PC-3 (cell line): ENCODE measurements around the gene ARHGAP24. TPM values are rescaled to one million over a fixed set of nuclear protein-coding genes. Genes with fewer than 3 reads are reported as not detected.
A peak's percentile ranks its signal among the peaks of the same experiment; 100 is the strongest.
"Not testable (repeated sequence)": the region's sequence is repeated elsewhere in the genome, so short reads cannot be mapped to it uniquely, and the experiment has no call there.

ENCODE experiments used
- ATAC-seq: fragments of 200-7000 bp; cut with Tn5 transposase; 2 replicates; pipeline ENCODE4 v1.9.1; 2020; ENCODE audit warnings: mild to moderate bottlenecking, moderate library complexity
- BruUV-seq: library from RNA; stranded (reverse); fragments of 400-500 nt; replicated peaks from 2 replicates; lab custom pipeline; 2021; lab: Mats Ljungman, UMichigan
- CTCF ChIA-PET: fragments of 300-600 bp; sonication (Branson Sonifier 250); formaldehyde crosslinking; loops from one replicate; lab custom pipeline; 2022; ENCODE audit warnings: antibody characterized with exemption; lab: Charles Lee
- POLR2A ChIA-PET: fragments of 300-600 bp; sonication (Branson Sonifier 250); formaldehyde crosslinking; loops from one replicate; lab custom pipeline; 2022; ENCODE audit warnings: antibody characterized with exemption; ENCODE audit not compliant: unreplicated experiment; lab: Charles Lee
- DNase-seq: peaks from one replicate; pipeline ENCODE4 v3.0.0-alpha.2; 2015
- H2AFZ ChIP-seq: fragments of 300-600 bp; sonication (generic); 2 replicates; pipeline ENCODE4 v1.6.0; 2016; ENCODE audit warnings: antibody characterized with exemption, low read length
- H3F3A ChIP-seq: fragments of 300-600 bp; sonication (generic); one replicate; pipeline ENCODE4 v1.6.0; 2017; ENCODE audit warnings: antibody characterized with exemption, low read length, control low read depth, mild to moderate bottlenecking; ENCODE audit not compliant: unreplicated experiment
- H3K27ac ChIP-seq: fragments of 300-600 bp; sonication (generic); 2 replicates; pipeline ENCODE4 v1.5.1; 2016; ENCODE audit warnings: mild to moderate bottlenecking, low read length
- H3K27me3 ChIP-seq: fragments of 300-600 bp; sonication (generic); 2 replicates; pipeline ENCODE4 v1.6.1; 2016; ENCODE audit warnings: low read length, mixed read lengths
- H3K36me3 ChIP-seq: fragments of 300-600 bp; sonication (generic); 2 replicates; pipeline ENCODE4 v1.6.1; 2016; ENCODE audit warnings: low read depth, mixed run types, low read length, mixed read lengths
- H3K4me1 ChIP-seq: fragments of 300-600 bp; sonication (generic); 2 replicates; pipeline ENCODE4 v1.5.1; 2016; ENCODE audit warnings: low read length; ENCODE audit not compliant: insufficient read depth
- H3K4me2 ChIP-seq: fragments of 300-600 bp; sonication (generic); 2 replicates; pipeline ENCODE4 v1.6.0; 2016; ENCODE audit warnings: low read length
- H3K4me3 ChIP-seq: fragments of 300-600 bp; sonication (generic); 2 replicates; pipeline ENCODE4 v1.5.1; 2016; ENCODE audit warnings: mild to moderate bottlenecking, low read length, mixed read lengths
- H3K79me2 ChIP-seq: fragments of 300-600 bp; sonication (generic); 2 replicates; pipeline ENCODE4 v1.6.1; 2017; ENCODE audit warnings: low read length, mixed read lengths
- H3K9ac ChIP-seq: fragments of 300-600 bp; sonication (generic); 2 replicates; pipeline ENCODE4 v1.6.0; 2016; ENCODE audit warnings: mild to moderate bottlenecking, low read length
- H3K9me2 ChIP-seq: fragments of 300-600 bp; sonication (generic); replicated peaks from 2 replicates; pipeline ENCODE4 v1.6.1; 2016; ENCODE audit warnings: mixed run types, low read length, mixed read lengths
- H3K9me3 ChIP-seq: fragments of 300-600 bp; sonication (generic); 2 replicates; pipeline ENCODE4 v1.6.1; 2016; ENCODE audit warnings: low read length, mixed read lengths
- H4K20me1 ChIP-seq: fragments of 300-600 bp; sonication (generic); 2 replicates; pipeline ENCODE4 v1.6.1; 2016; ENCODE audit warnings: low read length, mixed read lengths
- EZH2 ChIP-seq: fragments of 300-600 bp; sonication (generic); IDR thresholded peaks from one replicate; pipeline ENCODE4 v1.6.1; 2017; ENCODE audit warnings: antibody characterized with exemption, mild to moderate bottlenecking, low read length; ENCODE audit not compliant: unreplicated experiment
- EZH2phosphoT487 ChIP-seq: fragments of 300-600 bp; sonication (generic); IDR thresholded peaks from 2 replicates; pipeline ENCODE4 v1.6.1; 2018; ENCODE audit warnings: mild to moderate bottlenecking, antibody characterized with exemption, low read length, borderline replicate concordance
- intact Hi-C: fragments of 100-400 bp; cut with micrococcal nuclease; formaldehyde crosslinking; loops from 2 replicates; pipeline ENCODE4 v1.9.0; 2023
- total RNA-seq: library from RNA; depleted of rRNA; stranded (reverse); fragments of >200 nt; gene quantifications from 2 replicates; pipeline ENCODE4 v1.2.3, GENCODE V29; 2014
- TF ChIP-seq, protein P1 (sequence below): fragments of 300-600 bp; sonication (generic); conservative IDR thresholded peaks from 2 replicates; pipeline ENCODE4 v1.5.1; 2017; ENCODE audit warnings: antibody characterized with exemption, low read depth, mild to moderate bottlenecking, low read length

Gene ARHGAP24
- total RNA-seq, 1 experiment from 2014 or later, result 7.4 TPM

DNA sequence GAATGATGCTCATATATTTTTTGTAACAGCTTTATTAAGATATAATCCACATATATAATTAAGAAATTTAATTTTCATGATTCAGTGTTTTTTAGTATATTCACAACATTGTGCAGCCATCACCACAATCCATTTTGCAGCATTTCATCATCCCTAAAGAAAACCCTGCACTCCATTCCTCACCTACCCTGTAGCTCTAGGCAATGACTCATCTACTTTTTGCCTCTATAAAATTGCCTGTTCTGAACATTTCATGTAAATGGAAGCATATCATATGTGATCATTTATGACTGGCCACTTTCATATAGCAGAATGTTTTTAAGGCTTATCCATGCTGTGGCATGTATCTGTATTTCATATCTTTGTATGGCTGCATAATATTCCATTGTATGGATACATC is 545.0 kb downstream of the ARHGAP24 start:
- no peaks in the 10 kb centered on the region for H3K4me1 ChIP-seq
- ChIA-PET POLR2A (no interaction called here), CTCF (no interaction called here)
- H3K4me2 ChIP-seq, result no peak overlapping the region
- DNase-seq (peak; percentile 27), ATAC-seq (peak; percentile 51)
- no peaks in the 10 kb centered on the region for H3K9me2 ChIP-seq
- no peaks in the 10 kb centered on the region for H3K27me3 ChIP-seq
- no peak overlapping the region for H3K9ac ChIP-seq
- H3K36me3 ChIP-seq, result no peaks in the 10 kb centered on the region
- TF ChIP-seq, protein P1, sequence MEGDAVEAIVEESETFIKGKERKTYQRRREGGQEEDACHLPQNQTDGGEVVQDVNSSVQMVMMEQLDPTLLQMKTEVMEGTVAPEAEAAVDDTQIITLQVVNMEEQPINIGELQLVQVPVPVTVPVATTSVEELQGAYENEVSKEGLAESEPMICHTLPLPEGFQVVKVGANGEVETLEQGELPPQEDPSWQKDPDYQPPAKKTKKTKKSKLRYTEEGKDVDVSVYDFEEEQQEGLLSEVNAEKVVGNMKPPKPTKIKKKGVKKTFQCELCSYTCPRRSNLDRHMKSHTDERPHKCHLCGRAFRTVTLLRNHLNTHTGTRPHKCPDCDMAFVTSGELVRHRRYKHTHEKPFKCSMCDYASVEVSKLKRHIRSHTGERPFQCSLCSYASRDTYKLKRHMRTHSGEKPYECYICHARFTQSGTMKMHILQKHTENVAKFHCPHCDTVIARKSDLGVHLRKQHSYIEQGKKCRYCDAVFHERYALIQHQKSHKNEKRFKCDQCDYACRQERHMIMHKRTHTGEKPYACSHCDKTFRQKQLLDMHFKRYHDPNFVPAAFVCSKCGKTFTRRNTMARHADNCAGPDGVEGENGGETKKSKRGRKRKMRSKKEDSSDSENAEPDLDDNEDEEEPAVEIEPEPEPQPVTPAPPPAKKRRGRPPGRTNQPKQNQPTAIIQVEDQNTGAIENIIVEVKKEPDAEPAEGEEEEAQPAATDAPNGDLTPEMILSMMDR, result no peak
- TF ChIP-seq EZH2phosphoT487 (no peak), EZH2 (no peak)
- no peak overlapping the region for H3K27ac ChIP-seq
- H3K79me2 ChIP-seq, result no peaks in the 10 kb centered on the region
- no peaks in the 10 kb centered on the region for H3F3A ChIP-seq
- no TSS peak for BruUV-seq
- no peak overlapping the region for H3K4me3 ChIP-seq
- H2AFZ ChIP-seq, result no peak overlapping the region
- intact Hi-C loops, result no loop called here
- H4K20me1 ChIP-seq, result no peaks in the 10 kb centered on the region
- no peaks in the 10 kb centered on the region for H3K9me3 ChIP-seq

DNA sequence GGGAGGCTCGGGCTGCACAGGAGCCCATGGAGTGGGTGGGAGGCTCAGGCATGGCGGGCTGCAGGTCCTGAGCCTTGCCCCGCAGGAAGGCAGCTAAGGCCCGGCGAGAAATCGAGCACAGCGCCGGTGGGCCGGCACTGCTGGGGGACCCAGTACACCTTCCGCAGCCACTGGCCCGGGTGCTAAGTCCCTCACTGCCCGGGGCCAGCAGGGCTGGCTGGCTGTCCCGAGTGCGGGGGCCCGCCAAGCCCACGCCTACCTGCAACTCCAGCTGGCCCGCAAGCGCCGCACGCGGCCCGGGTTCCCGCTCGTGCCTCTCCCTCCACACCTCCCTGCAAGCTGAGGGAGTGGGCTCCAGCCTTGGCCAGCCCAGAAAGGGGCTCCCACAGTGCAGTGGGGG is 546.7 kb downstream of the ARHGAP24 start:
- H3K4me2 ChIP-seq, H3K9me3 ChIP-seq, BruUV-seq, POLR2A ChIA-PET, intact Hi-C loops, H3K79me2 ChIP-seq, H3K27me3 ChIP-seq, H3K4me3 ChIP-seq, H3K4me1 ChIP-seq, H3K9ac ChIP-seq, H3K36me3 ChIP-seq, H2AFZ ChIP-seq, H3K9me2 ChIP-seq, DNase-seq, H3F3A ChIP-seq, H3K27ac ChIP-seq, ATAC-seq, CTCF ChIA-PET, H4K20me1 ChIP-seq: not testable (repeated sequence)

DNA sequence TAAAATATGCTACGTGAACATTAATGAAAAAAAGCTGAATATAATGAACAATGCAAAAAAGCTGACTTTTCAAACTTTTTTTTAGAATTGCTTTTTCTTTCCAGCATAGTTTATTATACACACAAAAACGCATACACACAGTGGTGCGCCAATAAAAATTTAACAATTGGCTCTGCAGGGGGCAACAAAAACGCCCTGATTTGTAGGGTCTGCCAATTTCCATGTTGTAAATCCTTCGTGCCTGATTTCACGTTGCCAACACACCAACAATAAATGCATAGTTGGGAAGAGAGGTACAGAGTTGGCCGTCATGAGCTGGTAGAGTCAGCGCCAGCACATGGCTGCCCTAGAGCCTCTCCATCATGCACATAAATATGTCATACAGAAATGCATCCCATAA is 551.8 kb downstream of the ARHGAP24 start:
- POLR2A ChIA-PET, result no interaction called here
- no TSS peak for BruUV-seq
- Histone ChIP-seq H3K79me2 (no peaks in the 10 kb centered on the region), H3K4me1 (peaks cover 5% of the 10 kb centered on the region; the same call in 1 of the 2 replicates), H3F3A (no peaks in the 10 kb centered on the region), H4K20me1 (no peaks in the 10 kb centered on the region), H3K27me3 (no peaks in the 10 kb centered on the region), H2AFZ (no peak overlapping the region), H3K36me3 (no peaks in the 10 kb centered on the region), H3K9me2 (no peaks in the 10 kb centered on the region), H3K9ac (no peak overlapping the region), H3K4me2 (no peak overlapping the region), H3K9me3 (no peaks in the 10 kb centered on the region), H3K27ac (no peak overlapping the region), H3K4me3 (no peak overlapping the region)
- ATAC-seq, result no peak
- CTCF ChIA-PET, result no interaction called here
- no peak for TF ChIP-seq EZH2
- no peak for TF ChIP-seq EZH2phosphoT487
- TF ChIP-seq, protein P1, result no peak
- no peak for DNase-seq
- intact Hi-C loops, result no loop called here
